ENCODE results near the gene PACC1.

PACC1 gene

DNA sequence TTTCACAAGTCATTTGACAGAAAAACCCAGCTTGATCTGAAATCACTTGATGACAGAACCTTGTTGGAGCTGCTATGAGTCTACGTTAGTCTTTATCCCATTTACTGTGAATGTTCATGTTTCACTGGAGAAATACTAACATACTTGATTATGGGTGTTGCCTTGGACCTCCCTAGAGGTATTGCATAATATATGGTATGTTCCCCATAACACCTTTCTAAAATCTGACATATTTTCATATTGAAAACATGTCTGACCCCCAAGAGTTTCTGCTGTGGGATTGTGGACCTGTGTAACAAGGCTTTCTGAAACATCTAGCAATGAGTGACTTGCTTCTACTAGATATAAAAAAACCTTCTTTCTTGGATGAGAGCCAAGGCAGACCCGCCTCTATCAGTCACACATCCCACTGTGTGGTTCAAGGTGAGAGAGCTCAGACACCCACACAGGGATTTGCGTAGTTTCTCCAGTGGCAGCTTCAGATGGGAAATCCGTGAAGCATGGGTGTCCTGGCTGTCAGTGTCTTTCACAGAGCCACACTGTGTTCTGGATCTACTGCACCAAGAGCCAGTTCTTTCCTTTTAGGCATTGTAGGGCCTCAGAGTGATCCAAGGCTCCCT is 22.6 kb upstream of the PACC1 start:
- DNase-seq (ENCODE audit: low read depth): no peak

DNA sequence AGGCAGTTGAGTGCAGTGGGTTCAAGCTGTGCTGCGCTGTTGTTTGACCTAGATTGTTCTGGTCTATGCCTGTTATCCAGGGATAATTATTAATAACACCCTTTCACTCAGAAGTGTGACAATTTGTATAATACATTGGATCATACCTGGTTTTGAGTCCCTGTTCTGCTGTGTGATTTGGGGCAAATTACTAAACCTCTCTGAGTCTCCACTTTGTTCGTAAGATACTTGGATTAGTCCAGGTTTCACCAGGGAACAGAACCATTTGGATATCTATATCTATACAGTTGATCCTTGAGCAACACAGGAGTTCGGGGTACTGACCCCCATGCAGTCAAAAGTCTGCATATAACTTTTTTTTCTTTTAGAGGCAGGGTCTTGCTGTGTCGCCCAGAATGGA is 20.3 kb upstream of the PACC1 start:
- no peak for DNase-seq (ENCODE audit: low read depth)

DNA sequence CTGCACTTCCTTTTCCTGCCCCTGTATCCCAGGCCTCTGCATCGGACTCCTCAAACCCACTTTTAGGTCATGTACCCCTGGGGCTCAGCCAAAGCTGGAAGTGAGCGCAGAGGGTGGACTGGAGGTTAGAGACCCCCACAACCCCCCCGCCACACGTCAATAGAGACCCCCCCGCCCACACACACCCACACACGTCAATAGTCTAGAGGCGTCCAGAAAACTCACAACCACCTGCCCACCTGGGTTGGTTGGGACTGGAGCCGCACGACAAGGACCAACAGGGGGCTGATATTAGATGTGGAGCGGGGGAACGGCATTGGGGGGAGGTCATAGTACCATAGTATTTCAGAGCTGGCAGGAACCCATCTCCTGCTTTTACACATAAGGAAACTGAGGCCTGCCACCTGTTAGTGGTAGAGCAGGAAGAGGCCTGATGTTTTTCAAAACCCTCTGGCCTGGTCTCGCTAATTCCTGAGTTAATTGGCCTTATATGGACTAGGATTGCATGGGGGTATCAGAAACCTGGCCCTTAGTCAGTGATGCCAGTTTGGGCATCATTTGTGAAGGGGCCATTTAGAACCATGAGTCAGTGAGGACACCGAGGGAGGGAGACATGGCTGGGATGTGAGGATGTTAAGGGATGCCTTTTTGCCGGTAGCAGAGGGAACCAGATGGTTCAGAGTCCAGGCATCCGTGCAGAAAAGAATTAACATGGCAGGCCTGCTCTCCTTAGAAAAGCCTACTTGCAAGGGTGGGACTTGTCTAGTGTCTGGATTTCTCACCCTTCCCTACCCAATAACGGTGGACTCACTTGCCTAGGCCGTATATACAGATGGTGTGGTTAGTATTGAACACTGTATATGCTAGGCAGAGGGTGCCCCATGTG is 19.1 kb upstream of the PACC1 start:
- no peak for DNase-seq (ENCODE audit: low read depth)

DNA sequence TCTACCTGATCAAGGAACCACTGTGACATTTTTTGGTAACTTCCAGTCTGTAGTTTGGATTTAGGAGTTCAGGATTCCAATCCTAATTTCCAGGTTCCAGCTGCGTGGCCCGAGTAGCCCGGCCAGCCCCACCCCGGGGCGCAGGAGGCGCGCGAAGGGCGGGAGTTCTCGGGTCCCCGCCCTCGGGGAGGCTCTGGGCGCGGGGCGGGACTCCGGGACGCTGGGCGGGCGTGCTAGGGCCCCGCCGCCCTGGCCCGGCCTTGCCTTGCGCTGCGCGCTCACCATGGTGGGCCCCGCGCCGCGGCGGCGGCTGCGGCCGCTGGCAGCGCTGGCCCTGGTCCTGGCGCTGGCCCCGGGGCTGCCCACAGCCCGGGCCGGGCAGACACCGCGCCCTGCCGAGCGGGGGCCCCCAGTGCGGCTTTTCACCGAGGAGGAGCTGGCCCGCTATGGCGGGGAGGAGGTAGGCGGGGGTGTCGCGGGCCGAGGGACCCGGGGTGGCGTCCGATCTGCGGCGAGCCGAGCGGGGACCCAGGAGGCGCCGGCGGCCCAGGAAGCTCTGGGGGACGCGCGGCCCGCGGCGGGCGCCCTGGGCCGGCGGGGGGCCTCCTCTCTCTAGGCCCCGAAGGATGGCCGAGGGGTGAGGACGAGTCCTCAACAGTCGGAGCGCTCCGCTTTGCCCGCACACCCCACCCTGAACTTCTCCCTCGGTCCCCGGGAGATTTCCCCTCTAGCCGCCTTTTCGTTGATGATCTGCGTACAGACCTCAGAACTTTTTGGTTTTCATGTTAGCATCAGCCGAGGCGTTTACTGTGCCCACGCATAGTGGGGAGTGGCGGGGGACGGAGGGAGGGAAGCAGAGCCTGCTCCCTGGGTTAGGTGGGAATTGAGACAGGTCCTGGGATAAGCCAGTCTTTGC is 18.2 kb upstream of the PACC1 start, which contains the start of gene NENF:
NENF (plus strand) TSS at position 260 of the 916 bp plus-strand sequence; CDS start at position 284, 24 bp downstream.
- peak; percentile 74 for DNase-seq (ENCODE audit: low read depth)

DNA sequence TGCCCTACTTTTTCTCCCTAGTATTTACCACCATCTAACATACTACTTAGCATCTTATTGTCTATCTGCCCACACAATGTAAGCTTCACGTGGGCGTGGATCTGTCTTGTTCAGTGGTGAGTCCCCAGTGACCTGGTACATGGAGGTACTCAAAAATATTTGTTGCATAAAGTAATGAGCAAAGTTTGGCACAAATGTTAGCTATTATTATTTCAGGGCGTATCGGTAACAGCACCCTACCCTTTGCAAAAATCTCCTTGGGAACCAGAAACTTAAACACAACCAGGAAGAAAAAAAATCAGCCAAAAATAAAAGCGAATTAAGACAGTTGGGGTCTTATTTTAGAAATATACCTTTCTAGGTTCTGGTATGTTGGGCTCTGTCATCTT is 17.6 kb upstream of the PACC1 start:
- DNase-seq (ENCODE audit: low read depth): no peak

DNA sequence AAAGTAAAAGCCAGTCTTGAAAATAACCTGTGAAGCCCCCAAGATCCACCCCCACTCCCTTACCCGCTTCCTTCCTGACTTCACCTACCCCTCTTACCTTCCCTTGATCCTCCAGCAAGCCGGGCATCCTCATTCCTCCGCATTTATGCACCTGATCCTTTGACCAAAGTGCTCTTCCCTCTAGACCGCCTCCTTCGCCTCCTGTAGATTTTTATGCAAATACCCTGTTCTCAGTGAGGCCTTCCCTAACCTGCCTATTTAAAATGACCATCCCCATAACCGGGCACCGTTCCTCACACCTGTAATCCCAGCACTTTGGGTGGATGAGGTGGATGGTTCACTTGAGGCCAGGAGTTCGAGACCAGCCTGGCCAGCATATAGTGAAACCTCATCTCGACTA is 17.0 kb upstream of the PACC1 start:
- no peak for DNase-seq (ENCODE audit: low read depth)

DNA sequence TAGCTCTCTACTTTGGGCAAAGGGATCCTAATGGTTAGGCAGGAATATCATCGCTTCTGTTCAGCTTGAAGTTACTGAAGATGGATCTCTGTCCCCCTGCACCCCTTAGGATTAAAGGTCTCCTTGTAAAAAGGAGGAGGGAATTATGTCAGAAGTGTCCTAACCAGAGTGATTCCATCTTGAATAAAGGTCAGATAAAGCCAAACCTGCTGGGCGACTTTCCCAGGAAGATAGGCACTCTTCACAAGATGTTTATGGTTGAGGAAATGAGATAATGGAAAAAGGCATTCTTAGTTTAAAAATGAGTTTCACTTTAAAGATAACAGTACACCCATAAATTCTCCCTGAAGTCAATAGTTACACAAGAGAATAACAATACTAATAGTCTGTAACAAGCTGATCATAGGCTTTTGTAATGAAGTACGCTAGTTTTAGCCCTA is 16.3 kb upstream of the PACC1 start:
- DNase-seq (ENCODE audit: low read depth): no peak

DNA sequence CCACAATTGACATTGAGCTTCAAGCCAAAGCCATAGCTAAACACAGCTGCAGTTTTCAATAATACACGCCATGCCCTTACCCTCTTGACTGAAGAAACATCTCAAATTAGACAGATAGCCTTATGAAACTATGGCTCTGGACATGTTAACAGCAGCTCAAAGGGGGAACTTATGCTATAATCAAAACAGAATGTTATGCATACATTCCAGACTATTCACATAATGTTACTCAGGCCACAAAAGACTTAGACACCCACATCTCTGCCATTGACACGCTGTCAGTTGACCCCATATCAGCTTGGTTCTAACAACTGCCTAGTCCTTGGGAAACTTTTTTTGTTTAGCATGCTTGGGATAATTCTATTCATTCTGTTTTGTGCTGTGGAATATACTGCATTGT is 15.7 kb upstream of the PACC1 start:
- DNase-seq (ENCODE audit: low read depth): no peak

DNA sequence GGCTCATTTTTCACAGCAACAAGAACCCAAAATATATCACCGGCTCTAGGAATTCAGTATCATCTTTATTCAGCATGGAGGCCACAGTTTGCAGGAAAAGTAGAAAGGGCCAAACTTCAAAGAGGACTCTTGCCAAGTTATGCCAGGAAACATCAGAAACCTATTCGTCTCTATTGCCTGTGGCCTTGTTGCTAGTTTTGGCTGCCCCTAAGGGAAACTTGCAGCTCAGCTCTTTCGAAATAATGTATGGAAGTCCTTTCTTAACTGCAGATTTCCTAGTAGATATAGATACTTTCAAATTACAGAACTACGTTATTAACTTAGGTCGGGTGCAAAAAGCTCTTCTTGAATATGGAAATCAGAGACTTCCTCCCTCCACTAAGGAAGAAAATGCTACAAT is 13.8 kb upstream of the PACC1 start:
- DNase-seq (ENCODE audit: low read depth): no peak

DNA sequence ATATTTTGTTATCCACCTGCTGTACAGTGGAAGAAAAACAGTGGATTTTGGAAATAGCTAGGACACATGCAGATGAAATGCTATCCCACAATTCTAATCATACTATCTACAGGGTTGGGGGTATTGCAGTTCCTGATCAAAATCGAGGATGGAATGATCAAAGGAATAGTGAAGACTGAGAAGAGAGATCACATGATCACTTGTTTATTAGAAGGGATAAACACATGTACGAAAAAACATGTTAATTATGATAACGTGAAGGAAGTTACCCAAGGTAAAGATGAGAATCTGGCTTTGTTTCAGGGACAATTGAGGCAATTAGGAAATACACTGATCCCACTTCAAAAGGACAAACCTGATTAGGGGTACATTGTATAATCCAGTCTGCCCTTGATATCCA is 9.2 kb upstream of the PACC1 start:
- DNase-seq (ENCODE audit: low read depth): no peak

DNA sequence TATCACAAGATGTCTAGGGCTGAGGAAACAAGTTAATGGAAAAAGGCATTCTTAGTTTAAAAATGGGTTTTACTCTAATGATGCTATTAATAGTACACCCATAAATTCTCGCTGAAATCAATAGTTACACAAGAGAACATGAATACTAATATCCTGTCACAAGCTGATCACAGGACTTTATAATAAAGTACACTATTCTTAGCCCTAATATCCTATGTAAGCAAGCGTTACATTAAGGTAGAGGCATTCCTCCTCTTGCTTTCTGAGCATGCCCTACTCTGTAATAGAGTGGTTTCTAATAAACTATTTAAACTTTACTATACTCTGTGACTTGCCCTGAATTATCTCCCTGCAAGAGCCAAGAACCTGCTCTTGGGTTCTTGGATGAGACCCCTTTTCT is 6.5 kb upstream of the PACC1 start:
- no peak for DNase-seq (ENCODE audit: low read depth)

DNA sequence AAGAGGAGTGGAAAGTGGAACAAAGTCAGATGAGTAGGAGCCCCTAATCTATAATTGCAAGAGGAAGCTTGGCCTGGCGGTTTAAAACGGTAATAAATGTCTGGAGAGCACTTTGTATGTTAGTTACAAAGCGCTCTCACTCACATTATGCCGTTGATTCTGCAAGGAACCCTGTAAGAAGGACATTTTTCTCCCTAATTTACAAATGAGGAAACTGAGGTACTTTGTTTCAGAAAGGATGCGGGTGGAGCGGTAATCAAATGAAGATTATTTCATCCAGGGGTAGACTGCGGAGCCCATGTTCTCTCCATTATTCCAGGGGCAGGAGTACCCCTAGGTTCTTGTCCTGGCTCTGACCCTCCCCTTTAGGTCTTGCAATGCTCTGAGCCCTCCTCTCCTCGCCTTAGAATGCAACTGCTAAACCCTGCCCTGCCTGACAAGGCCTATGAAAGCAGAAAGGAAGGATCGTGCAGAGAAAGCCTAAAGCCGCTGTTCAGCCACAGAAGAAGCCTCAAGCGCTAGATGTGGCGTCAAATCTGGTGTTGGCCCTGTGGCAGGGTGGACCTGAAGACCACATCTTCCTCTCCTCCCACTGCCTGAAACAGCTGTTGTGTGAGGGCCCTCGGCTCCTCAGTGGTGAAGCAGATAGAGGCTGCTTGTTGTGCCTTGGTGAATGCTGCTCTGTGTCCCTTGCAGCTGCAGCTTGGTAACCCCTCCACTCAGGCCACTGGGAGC is 588 bp upstream of the PACC1 start:
- no peak for DNase-seq (ENCODE audit: low read depth)

DNA sequence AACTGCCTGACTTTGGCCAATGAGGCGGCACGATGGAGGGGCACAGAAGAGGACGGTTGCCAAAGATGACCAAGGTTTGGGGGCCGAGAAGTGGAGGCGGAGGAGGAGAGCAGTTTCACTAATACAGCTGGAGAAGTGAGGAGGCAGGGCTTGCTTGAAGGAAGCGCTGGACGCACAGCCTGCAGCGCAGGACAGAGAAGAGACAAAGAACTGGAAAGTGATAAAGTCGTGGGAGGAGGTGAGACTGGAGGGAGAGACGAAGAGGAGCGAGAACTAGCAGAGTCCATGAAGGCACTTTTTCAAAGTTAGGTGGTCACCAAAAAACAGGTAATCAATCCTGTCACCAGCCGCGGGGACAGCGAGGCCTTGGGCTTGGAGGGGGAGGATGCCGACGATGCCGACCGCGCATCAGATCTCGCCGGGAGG is 771 bp downstream of the PACC1 start:
- DNase-seq (ENCODE audit: low read depth): no peak

DNA sequence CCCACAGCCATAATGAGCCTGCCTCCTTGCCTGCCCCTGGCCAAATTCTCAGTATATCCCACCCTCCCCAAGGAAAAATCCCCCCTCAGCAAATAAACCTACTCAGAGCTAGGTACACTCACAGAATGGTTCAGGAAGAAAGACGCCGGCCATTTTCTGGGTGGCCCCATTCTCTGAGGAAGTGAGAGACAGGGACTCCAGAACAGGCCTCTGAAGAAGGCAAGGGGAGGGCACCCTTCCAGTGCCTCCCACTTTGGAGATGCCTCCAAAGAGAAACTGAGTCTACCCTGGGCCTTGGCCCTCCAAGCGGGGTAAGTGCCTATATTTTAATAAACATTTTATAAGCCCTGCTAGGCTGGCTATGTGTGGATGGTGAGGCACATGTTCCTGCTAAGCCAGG is 2.3 kb downstream of the PACC1 start:
- DNase-seq (ENCODE audit: low read depth): no peak

DNA sequence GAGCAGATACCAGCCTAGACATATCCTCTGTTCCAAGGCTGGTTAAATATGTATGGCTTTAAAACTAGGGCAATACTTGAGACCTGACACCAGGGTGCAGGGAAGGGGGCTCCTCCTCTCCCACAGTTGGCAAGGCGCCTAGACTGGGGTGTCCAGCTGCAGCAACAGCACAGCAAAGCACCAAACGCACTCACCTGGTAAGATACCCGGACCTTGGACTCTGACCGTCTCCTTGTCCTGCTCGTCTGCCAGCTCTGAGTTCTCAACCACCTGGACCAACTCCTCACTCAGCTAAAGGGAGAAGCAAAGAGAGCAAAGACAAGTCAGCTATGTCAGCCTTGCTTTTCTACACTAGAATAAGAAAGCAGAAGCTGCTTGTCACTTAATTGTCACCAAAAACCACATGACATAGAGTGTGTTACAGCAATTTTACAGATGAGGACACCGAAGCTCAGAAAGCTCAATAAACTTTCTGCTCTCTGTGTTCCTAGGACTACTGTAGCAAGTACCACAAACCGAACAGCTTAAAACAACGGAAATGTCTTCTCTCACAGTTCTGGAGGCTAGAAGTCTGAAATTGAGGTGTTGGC is 4.4 kb downstream of the PACC1 start:
- no peak for DNase-seq (ENCODE audit: low read depth)

DNA sequence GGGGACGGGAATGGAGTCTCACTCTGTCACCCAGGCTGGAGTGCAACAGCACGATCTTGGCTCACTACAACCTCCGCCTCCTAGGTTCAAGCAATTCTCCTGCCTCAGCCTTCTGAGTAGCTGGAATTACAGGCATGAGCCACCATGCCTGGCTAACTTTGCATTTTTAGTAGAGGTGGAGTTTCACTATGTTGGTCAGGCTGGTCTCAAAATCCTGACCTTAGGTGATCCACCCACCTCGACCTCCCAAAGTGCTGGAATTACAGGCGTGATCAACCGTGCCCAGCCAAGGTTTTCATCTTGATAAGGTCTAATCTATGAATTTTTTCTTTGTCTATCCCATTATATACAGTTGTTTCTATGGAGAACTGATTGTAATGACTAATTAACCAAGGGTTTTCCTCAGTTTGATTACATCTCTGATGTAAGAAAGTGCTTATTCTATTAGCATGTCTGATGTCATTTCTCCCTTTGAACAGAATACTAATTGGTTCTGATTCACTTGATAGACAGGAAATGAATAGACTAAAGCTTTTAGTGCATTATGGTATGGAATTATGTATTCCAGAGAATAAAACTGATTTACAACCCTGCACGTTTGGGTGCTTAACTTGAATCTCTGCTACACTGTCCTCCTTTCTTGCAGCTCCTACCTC is 11.9 kb downstream of the PACC1 start:
- DNase-seq (ENCODE audit: low read depth): no peak

DNA sequence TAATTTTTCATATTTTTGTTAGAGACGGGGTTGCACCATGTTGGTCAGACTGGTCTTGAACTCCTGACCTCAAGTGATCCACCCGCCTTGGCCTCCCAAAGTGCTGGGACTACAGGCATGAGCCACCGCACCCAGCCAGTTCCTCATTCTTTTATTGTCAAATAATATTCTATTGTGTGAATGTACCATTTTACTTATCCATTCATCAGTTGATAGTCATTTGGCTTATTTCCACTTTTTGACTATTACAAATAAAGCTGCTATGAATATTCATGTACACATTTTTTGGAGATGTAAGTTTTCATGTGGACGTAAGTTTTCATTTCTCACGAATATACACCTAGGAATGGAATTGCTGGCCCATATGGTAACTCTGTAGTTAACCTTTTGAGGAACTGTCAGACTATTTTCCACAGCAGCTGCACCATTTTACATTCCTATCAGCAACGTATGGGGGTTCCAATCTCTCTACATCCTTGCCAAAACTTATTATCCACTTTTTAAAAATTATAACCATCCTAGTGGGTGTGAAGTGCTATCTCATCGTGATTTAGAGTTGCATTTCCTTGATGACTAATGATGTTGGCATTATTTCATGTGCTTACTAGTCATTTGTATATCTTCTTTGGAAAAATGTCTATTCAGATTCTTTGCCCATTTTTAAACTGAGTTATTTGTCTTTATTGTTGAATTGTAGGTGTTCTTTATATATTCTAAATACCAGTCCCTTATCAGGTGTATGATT is 12.7 kb downstream of the PACC1 start:
- DNase-seq (ENCODE audit: low read depth): no peak

DNA sequence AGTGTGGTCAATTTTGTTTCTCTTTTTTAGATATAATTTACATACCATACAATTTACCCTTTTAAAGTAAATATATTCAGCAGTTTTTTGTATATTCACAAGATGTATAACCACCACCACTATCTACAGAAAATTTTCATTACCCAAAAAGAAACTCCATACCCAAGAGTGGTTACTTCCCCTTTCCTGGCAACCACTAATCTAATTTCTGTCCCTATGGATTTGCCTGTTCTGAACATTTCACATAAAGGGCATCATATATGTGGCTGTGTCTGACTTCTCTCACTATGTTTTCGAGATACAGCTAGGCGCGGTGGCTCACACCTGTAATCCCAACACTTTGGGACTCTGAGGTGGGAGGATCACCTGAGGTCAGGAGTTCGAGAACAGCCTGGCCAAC is 13.6 kb downstream of the PACC1 start:
- no peak for DNase-seq (ENCODE audit: low read depth)

DNA sequence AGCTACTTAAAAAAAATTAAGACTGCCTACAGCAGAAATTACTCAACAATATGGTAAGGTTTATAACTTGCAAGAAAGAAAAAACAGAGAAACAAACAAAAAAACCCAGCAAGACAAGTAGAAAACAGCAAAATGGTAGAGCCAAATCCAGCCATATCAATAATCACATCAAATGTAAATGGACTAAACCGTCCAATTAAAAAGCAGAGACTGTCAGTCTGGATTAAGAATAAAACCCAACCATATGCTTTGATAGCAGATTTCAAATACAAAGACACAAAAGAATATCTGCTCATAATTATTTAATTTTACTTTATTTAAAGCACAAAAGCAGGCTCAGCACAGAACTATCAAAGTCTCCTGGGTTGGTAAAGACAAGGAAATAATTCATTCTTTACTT is 17.5 kb downstream of the PACC1 start:
- DNase-seq (ENCODE audit: low read depth): no peak

DNA sequence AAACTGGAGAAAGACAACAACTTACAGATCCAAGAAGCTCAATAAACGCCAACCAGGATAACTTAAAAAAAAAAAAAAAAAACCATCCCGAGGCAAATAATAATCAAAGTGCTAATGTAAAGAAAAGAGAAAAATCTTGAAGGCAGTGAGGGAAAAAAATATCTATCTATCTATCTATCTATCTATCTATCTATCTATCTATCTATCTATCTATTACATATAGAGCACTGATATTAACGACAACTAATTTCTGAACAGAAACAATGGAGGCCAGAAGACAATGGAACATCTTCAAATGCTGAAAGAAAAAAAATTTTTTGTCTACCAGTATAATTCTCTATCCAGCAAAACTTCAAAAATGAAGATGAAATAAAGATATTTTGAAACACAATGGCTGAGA is 18.0 kb downstream of the PACC1 start:
- DNase-seq (ENCODE audit: low read depth): no peak

All from activated T-cell treated with anti-CD3 and anti-CD28 coated beads for 24 hours (primary cell).